Neural cell (in vitro differentiated cells): ENCODE data around the gene ANK2. TPM values are rescaled to one million over a fixed set of nuclear protein-coding genes. Genes with fewer than 3 reads are reported as not detected.

Experiments used
- H2AFZ ChIP-seq: fragments of 200-600, 300-800 bp; sonication (generic), shearing (Covaris generic); 2 replicates; pipeline ENCODE4 v1.6.0; 2014; ENCODE audit warnings: low read depth, mild to moderate bottlenecking, antibody characterized with exemption, low read length, moderate library complexity
- H3F3A ChIP-seq: fragments of 200-600 bp; shearing (Covaris generic); 2 replicates; pipeline ENCODE4 v1.6.1; 2016; ENCODE audit warnings: mild to moderate bottlenecking, moderate library complexity, mixed read lengths, antibody characterized with exemption, low read length; ENCODE audit not compliant: insufficient read depth, poor library complexity, severe bottlenecking
- H3K27ac ChIP-seq: fragments of 200-600, 300-800 bp; sonication (generic), shearing (Covaris generic); 2 replicates; pipeline ENCODE4 v1.5.1; 2014; ENCODE audit warnings: mild to moderate bottlenecking, low read length, moderate library complexity
- H3K27me3 ChIP-seq: fragments of 300-800, 200-600 bp; sonication (generic), shearing (Covaris generic); 2 replicates; pipeline ENCODE4 v1.6.0; 2014; ENCODE audit warnings: mild to moderate bottlenecking, low read depth, low read length, moderate library complexity; ENCODE audit not compliant: insufficient read depth
- H3K36me3 ChIP-seq: fragments of 300-800, 200-600 bp; sonication (generic), shearing (Covaris generic); 2 replicates; pipeline ENCODE4 v1.5.1; 2014; ENCODE audit warnings: mild to moderate bottlenecking, antibody characterized with exemption, low read length, moderate library complexity; ENCODE audit not compliant: insufficient read depth
- H3K4me2 ChIP-seq: fragments of 300-800, 200-600 bp; sonication (generic), shearing (Covaris generic); 2 replicates; pipeline ENCODE4 v1.6.0; 2014; ENCODE audit warnings: mild to moderate bottlenecking, low read length
- H3K4me3 ChIP-seq: fragments of 300-800, 200-600 bp; sonication (generic), shearing (Covaris generic); 2 replicates; pipeline ENCODE4 v1.5.1; 2014; ENCODE audit warnings: mild to moderate bottlenecking, low read length, moderate library complexity
- H3K79me2 ChIP-seq: fragments of 200-600 bp; shearing (Covaris generic); replicated peaks from 2 replicates; pipeline ENCODE4 v1.6.0; 2014; ENCODE audit warnings: mild to moderate bottlenecking, low read length, moderate library complexity; ENCODE audit not compliant: insufficient read depth
- H3K9ac ChIP-seq: fragments of 300-800, 200-600 bp; sonication (generic), shearing (Covaris generic); 2 replicates; pipeline ENCODE4 v1.6.1; 2016; ENCODE audit warnings: mild to moderate bottlenecking, low read length, mixed read lengths
- H3K9me2 ChIP-seq: fragments of 200-600 bp; shearing (Covaris generic); 2 replicates; pipeline ENCODE4 v1.6.1; 2016; ENCODE audit warnings: mild to moderate bottlenecking, low read length, mixed read lengths; ENCODE audit not compliant: insufficient read depth
- H3K9me3 ChIP-seq: fragments of 200-600, 300-800 bp; sonication (generic), shearing (Covaris generic); 2 replicates; pipeline ENCODE4 v1.6.1; 2016; ENCODE audit warnings: mild to moderate bottlenecking, mixed run types, low read length, moderate library complexity, mixed read lengths
- H4K20me1 ChIP-seq: fragments of 200-600 bp; shearing (Covaris generic); 2 replicates; pipeline ENCODE4 v1.6.1; 2016; ENCODE audit warnings: mild to moderate bottlenecking, mixed run types; ENCODE audit not compliant: insufficient read depth
- CTCF ChIP-seq: fragments of 450-650 bp; IDR thresholded peaks from 2 replicates; pipeline ENCODE4 v1.5.1; 2014; ENCODE audit warnings: antibody characterized with exemption, mild to moderate bottlenecking, moderate library complexity; ENCODE audit not compliant: poor library complexity, severe bottlenecking
- EP300 ChIP-seq: fragments of 450-650 bp; conservative IDR thresholded peaks from 2 replicates; pipeline ENCODE4 v1.6.1; 2014; ENCODE audit warnings: antibody characterized with exemption, mild to moderate bottlenecking, moderate library complexity; ENCODE audit not compliant: poor library complexity, severe bottlenecking
- EZH2 ChIP-seq: fragments of 200-600, 300-800 bp; shearing (Covaris generic), sonication (generic); IDR thresholded peaks from 2 replicates; pipeline ENCODE4 v1.6.1; 2014; ENCODE audit warnings: antibody characterized with exemption, low read length, borderline replicate concordance, mild to moderate bottlenecking; ENCODE audit not compliant: insufficient read depth, poor library complexity, severe bottlenecking
- MXI1 ChIP-seq: fragments of 450-650 bp; conservative IDR thresholded peaks from 2 replicates; pipeline ENCODE4 v1.6.1; 2014; ENCODE audit warnings: antibody characterized with exemption, mild to moderate bottlenecking; ENCODE audit not compliant: poor library complexity, severe bottlenecking
- RAD21 ChIP-seq: fragments of 450-650 bp; conservative IDR thresholded peaks from 2 replicates; pipeline ENCODE4 v1.6.1; 2014; ENCODE audit warnings: antibody characterized with exemption, mild to moderate bottlenecking, moderate library complexity
- REST ChIP-seq: IDR thresholded peaks from 2 replicates; pipeline ENCODE4 v1.6.1; 2012; ENCODE audit warnings: borderline replicate concordance
- SMC3 ChIP-seq: fragments of 450-650 bp; conservative IDR thresholded peaks from 2 replicates; pipeline ENCODE4 v1.6.1; 2014; ENCODE audit warnings: antibody characterized with exemption, mild to moderate bottlenecking, moderate library complexity; ENCODE audit not compliant: poor library complexity
- TAF1 ChIP-seq: IDR thresholded peaks from 2 replicates; pipeline ENCODE4 v1.6.1; 2012; ENCODE audit warnings: low read depth
- polyA plus RNA-seq: library from polyadenylated mRNA; depleted of rRNA; stranded (reverse); fragments of >200 nt; gene quantifications from 2 replicates; pipeline ENCODE4 v1.2.3, GENCODE V29; 2014

ANK2 gene
- polyA plus RNA-seq, 1 donor from 2014 or later: 52.0 TPM

GRCh38 chr4:113350576-113350975 lies 301.1 kb downstream of the ANK2 start:
- no peak for TF ChIP-seq MXI1
- no peak for TF ChIP-seq CTCF
- no peaks in the 10 kb centered on the region for H3F3A ChIP-seq
- no peak overlapping the region for H3K4me3 ChIP-seq
- H3K9ac ChIP-seq: no peak overlapping the region
- no peak overlapping the region for H2AFZ ChIP-seq
- H3K27me3 ChIP-seq: no peaks in the 10 kb centered on the region
- no peaks in the 10 kb centered on the region for H4K20me1 ChIP-seq
- H3K4me2 ChIP-seq: no peak overlapping the region
- peaks cover 4% of the 10 kb centered on the region for H3K9me3 ChIP-seq
- H3K79me2 ChIP-seq: no peaks in the 10 kb centered on the region
- H3K27ac ChIP-seq: no peak overlapping the region
- peaks cover 18% of the 10 kb centered on the region for H3K36me3 ChIP-seq
- no peaks in the 10 kb centered on the region for H3K9me2 ChIP-seq

GRCh38 chr4:113355550-113356371 lies 306.3 kb downstream of the ANK2 start:
- H3K9me2 ChIP-seq: no peaks in the 10 kb centered on the region
- H3K4me2 ChIP-seq: no peak overlapping the region
- no peak overlapping the region for H2AFZ ChIP-seq
- TF ChIP-seq SMC3 (no peak), CTCF (no peak), MXI1 (no peak), RAD21 (no peak), REST (no peak), EP300 (no peak), EZH2 (no peak), TAF1 (no peak)
- no peaks in the 10 kb centered on the region for H4K20me1 ChIP-seq
- H3K9ac ChIP-seq: no peak overlapping the region
- H3K4me3 ChIP-seq: no peak overlapping the region
- no peaks in the 10 kb centered on the region for H3K79me2 ChIP-seq
- H3K27ac ChIP-seq: no peak overlapping the region
- peaks cover 4% of the 10 kb centered on the region for H3K9me3 ChIP-seq
- H3F3A ChIP-seq: no peaks in the 10 kb centered on the region
- H3K27me3 ChIP-seq: no peaks in the 10 kb centered on the region
- peaks cover 19% of the 10 kb centered on the region for H3K36me3 ChIP-seq
